IMR-90 (cell line): Measurements from ENCODE around the gene SLC66A2. TPM values are rescaled to one million over a fixed set of nuclear protein-coding genes. Genes with fewer than 3 reads are reported as not detected.
"Not testable (repeated sequence)": the region's sequence is repeated elsewhere in the genome, so short reads cannot be mapped to it uniquely, and the experiment has no call there.

Experiments
- ATAC-seq: fragments of 200-7000 bp; cut with Tn5 transposase; 2 replicates; pipeline ENCODE4 v1.9.1; 2020; ENCODE audit warnings: low read depth, mild to moderate bottlenecking, moderate library complexity
- BruUV-seq: library from RNA; stranded (reverse); fragments of 400-500 nt; replicated peaks from 2 replicates; lab custom pipeline; 2021; lab: Mats Ljungman, UMichigan
- CTCF ChIA-PET: fragments of 300-600 bp; formaldehyde crosslinking; extraction: SDS; loops from one replicate; lab custom pipeline; 2021; ENCODE audit warnings: antibody characterized with exemption; lab: Yijun Ruan, JAX
- POLR2A ChIA-PET: fragments of 300-600 bp; sonication (Branson Sonifier 250); formaldehyde crosslinking; loops from one replicate; lab custom pipeline; 2022; ENCODE audit warnings: antibody characterized with exemption; ENCODE audit not compliant: unreplicated experiment; lab: Charles Lee
- DNase-seq: peaks from one replicate; pipeline ENCODE4 v3.0.0; 2013
- H2AFZ ChIP-seq: replicated peaks from 2 replicates; pipeline ENCODE3; 2013; ENCODE audit warnings: low read length, mild to moderate bottlenecking; ENCODE audit not compliant: poor library complexity
- H2AK5ac ChIP-seq: 2 replicates; pipeline ENCODE4 v1.6.1; 2013; ENCODE audit warnings: low read depth, low read length, inconsistent platforms
- H2AK9ac ChIP-seq: replicated peaks from 2 replicates; pipeline ENCODE3; 2013; ENCODE audit warnings: mild to moderate bottlenecking, low read depth, low read length, moderate library complexity; ENCODE audit not compliant: poor library complexity
- H2BK120ac ChIP-seq: 2 replicates; pipeline ENCODE4 v1.6.1; 2013; ENCODE audit warnings: low read depth, low read length, inconsistent platforms
- H2BK15ac ChIP-seq: 3 replicates; pipeline ENCODE4 v1.6.1; 2013; ENCODE audit warnings: low read depth, low read length, inconsistent platforms
- H2BK20ac ChIP-seq: 2 replicates; pipeline ENCODE4 v1.6.1; 2013; ENCODE audit warnings: low read depth, mild to moderate bottlenecking, inconsistent platforms, low read length, moderate library complexity
- H2BK5ac ChIP-seq: 2 replicates; pipeline ENCODE4 v1.6.1; 2013; ENCODE audit warnings: mild to moderate bottlenecking, low read depth, low read length, inconsistent platforms; ENCODE audit not compliant: poor library complexity, severe bottlenecking
- H3K14ac ChIP-seq: replicated peaks from 2 replicates; pipeline ENCODE4 v1.6.1; 2013; ENCODE audit warnings: low read depth, low read length, inconsistent platforms
- H3K18ac ChIP-seq: 2 replicates; pipeline ENCODE4 v1.6.1; 2013; ENCODE audit warnings: low read depth, low read length, control low read depth
- H3K23ac ChIP-seq: 2 replicates; pipeline ENCODE4 v1.6.1; 2013; ENCODE audit warnings: low read depth, low read length, inconsistent platforms
- H3K27ac ChIP-seq: 2 replicates; pipeline ENCODE4 v1.5.1; 2013; ENCODE audit warnings: mild to moderate bottlenecking, control low read depth, low read length; ENCODE audit not compliant: insufficient read depth
- H3K27me3 ChIP-seq: 2 replicates; pipeline ENCODE4 v1.6.1; 2013; ENCODE audit warnings: low read length; ENCODE audit not compliant: control insufficient read depth, insufficient read depth
- H3K36me3 ChIP-seq: 2 replicates; pipeline ENCODE4 v1.6.1; 2013; ENCODE audit warnings: low read length, mixed read lengths; ENCODE audit not compliant: control insufficient read depth, insufficient read depth
- H3K4ac ChIP-seq: 2 replicates; pipeline ENCODE4 v1.6.1; 2013; ENCODE audit warnings: low read depth, low read length, inconsistent platforms
- H3K4me1 ChIP-seq: 2 replicates; pipeline ENCODE4 v1.6.1; 2013; ENCODE audit warnings: low read length, mixed read lengths; ENCODE audit not compliant: control insufficient read depth, insufficient read depth
- H3K4me2 ChIP-seq: 2 replicates; pipeline ENCODE4 v1.6.1; 2013; ENCODE audit warnings: low read depth, mild to moderate bottlenecking, control low read depth, low read length, moderate library complexity
- H3K4me3 ChIP-seq: 2 replicates; pipeline ENCODE4 v1.5.1; 2013; ENCODE audit warnings: low read depth, mild to moderate bottlenecking, control low read depth, low read length, moderate library complexity; ENCODE audit not compliant: insufficient read depth
- H3K56ac ChIP-seq: 2 replicates; pipeline ENCODE4 v1.6.1; 2013; ENCODE audit warnings: low read length, inconsistent platforms; ENCODE audit not compliant: insufficient read depth; ENCODE audit errors: extremely low read depth
- H3K79me1 ChIP-seq, 2 experiments: 2 replicates each; pipeline ENCODE4 v1.6.1; 2013; ENCODE audit warnings: low read length in 2 of 2, inconsistent platforms in 1 of 2, low read depth in 1 of 2
- H3K9ac ChIP-seq: 2 replicates; pipeline ENCODE4 v1.6.1; 2013; ENCODE audit warnings: low read depth, low read length, control low read depth
- H3K9me1 ChIP-seq: 2 replicates; pipeline ENCODE4 v1.6.1; 2013; ENCODE audit warnings: low read length, inconsistent platforms; ENCODE audit not compliant: insufficient read depth
- H3K9me3 ChIP-seq: 2 replicates; pipeline ENCODE4 v1.6.1; 2013; ENCODE audit warnings: low read length; ENCODE audit not compliant: control insufficient read depth, insufficient read depth
- H4K20me1 ChIP-seq: 2 replicates; pipeline ENCODE4 v1.6.1; 2013; ENCODE audit warnings: low read length, inconsistent platforms; ENCODE audit not compliant: insufficient read depth
- H4K5ac ChIP-seq: 2 replicates; pipeline ENCODE4 v1.6.1; 2013; ENCODE audit warnings: mild to moderate bottlenecking, low read depth, low read length, control low read depth
- H4K8ac ChIP-seq, 2 experiments: 2 replicates each; pipeline ENCODE4 v1.6.1; 2013; ENCODE audit warnings: low read depth in 2 of 2, low read length in 2 of 2, control low read depth in 1 of 2, inconsistent platforms in 1 of 2
- H4K91ac ChIP-seq: 2 replicates; pipeline ENCODE4 v1.6.1; 2013; ENCODE audit warnings: low read depth, low read length, inconsistent platforms; ENCODE audit not compliant: insufficient read depth
- BHLHE40 ChIP-seq: fragments of 150-350 bp; IDR thresholded peaks from 2 replicates; pipeline ENCODE4 v1.6.1; 2016; ENCODE audit warnings: mild to moderate bottlenecking, low read depth, low read length
- WGBS, 2 experiments: methylation state at CpG; one replicate each; pipeline versions ENCODE4 v1.1.5 to v1.1.7; 2013; ENCODE audit warnings: missing lambda C conversion rate in 2 of 2; ENCODE audit not compliant: insufficient read length in 1 of 2; ENCODE audit errors: extremely low coverage in 2 of 2; 5-methylcytosine and 5-hydroxymethylcytosine counted together
- dilution Hi-C: fragments of 300-500 bp; cut with HindIII; formaldehyde crosslinking; loops from one replicate; pipeline ENCODE4 v1.14.3; 2018; ENCODE audit warnings: low sequenced_read_pairs; ENCODE audit not compliant: unreplicated experiment
- in situ Hi-C: fragments of 300-500 bp; cut with MboI; formaldehyde crosslinking; loops from 3 replicates; pipeline ENCODE4 v1.14.3; 2019; ENCODE audit warnings: low sequenced_read_pairs, inconsistent platforms, mixed read lengths
- intact Hi-C: fragments of 100-400 bp; cut with micrococcal nuclease; formaldehyde crosslinking; loops from 2 replicates; pipeline ENCODE4 v1.10.0; 2022
- polyA plus RNA-seq, 3 experiments: library from polyadenylated mRNA; depleted of rRNA; stranded (reverse); fragments of >200 nt; gene quantifications; 2 replicates each; pipeline ENCODE4 v1.2.3, GENCODE V29; 2012; ENCODE audit warnings: low replicate concordance in 1 of 3
- total RNA-seq: library from RNA; depleted of rRNA; stranded (reverse); fragments of >200 nt; gene quantifications from 2 replicates; pipeline ENCODE4 v1.2.3, GENCODE V29; 2012
- TF ChIP-seq, protein P1 (sequence below): conservative IDR thresholded peaks from 2 replicates; pipeline ENCODE4 v1.5.1; 2012; ENCODE audit warnings: mild to moderate bottlenecking, low read depth, low read length, improper control_type of control experiment

SLC66A2 gene
- total and polyA plus RNA-seq, 2 of the 4 experiments (the other 2 are of a cell fraction) = 17.6 to 23.5 TPM

DNA sequence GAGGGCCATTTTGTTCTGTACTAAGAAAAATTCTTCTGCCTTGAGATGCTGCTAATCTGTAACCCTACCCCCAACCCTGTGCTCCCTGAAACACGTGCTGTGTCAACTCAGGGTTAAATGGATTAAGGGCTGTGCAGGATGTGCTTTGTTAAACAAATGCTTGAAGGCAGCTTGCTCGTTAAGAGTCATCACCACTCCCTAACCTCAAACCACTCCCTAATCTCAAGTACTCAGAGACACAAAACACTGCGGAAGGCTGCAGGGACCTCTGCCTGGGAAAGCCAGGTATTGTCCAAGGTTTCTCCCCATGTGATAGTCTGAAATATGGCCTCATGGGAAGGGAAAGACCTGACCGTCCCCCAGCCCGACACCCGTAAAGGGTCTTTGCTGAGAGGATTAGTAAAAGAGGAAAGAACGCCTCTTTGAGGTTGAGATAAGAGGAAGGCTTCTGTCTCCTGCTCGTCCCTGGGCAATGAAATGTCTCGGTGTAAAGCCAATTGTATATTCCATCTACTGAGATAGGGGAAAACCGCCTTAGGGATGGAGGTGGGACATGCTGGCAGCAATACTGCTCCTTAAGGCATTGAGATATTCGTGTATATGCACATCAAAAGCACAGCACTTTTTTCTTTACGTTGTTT, 8.8 kb upstream of the SLC66A2 start:
- dilution Hi-C loops, H4K5ac ChIP-seq, H3K23ac ChIP-seq, H3K4me1 ChIP-seq, CTCF ChIA-PET, POLR2A ChIA-PET, H3K18ac ChIP-seq, H3K79me1 ChIP-seq, in situ Hi-C loops, H3K36me3 ChIP-seq, H3K27me3 ChIP-seq, H2AK9ac ChIP-seq, BruUV-seq, H3K9me1 ChIP-seq, H3K4me3 ChIP-seq, H3K9me3 ChIP-seq, H2BK5ac ChIP-seq, H4K20me1 ChIP-seq: not testable (repeated sequence)
- H3K9ac ChIP-seq = 0 out of 2 replicates have a peak overlapping the region, but pooled peaks have one; percentile 25
- peak overlapping the region; percentile 53 for H3K4ac ChIP-seq
- peak; percentile 12 for ATAC-seq
- H4K91ac ChIP-seq = peak overlapping the region; percentile 71; the same call in 1 of the 2 replicates
- H2BK15ac ChIP-seq = peak overlapping the region; percentile 81; the same call in 1 of the 3 replicates
- H2BK120ac ChIP-seq = peak overlapping the region; percentile 46; the same call in 1 of the 2 replicates
- peak overlapping the region; percentile 62; the same call in 1 of the 2 replicates for H2BK20ac ChIP-seq
- H2AFZ ChIP-seq = peak overlapping the region; percentile 58
- intact Hi-C loops = loop anchor here (10.0 kb wide), 1 partner anchor 115 kb away; no protein-coding TSS in a partner anchor
- TF ChIP-seq, protein P1, sequence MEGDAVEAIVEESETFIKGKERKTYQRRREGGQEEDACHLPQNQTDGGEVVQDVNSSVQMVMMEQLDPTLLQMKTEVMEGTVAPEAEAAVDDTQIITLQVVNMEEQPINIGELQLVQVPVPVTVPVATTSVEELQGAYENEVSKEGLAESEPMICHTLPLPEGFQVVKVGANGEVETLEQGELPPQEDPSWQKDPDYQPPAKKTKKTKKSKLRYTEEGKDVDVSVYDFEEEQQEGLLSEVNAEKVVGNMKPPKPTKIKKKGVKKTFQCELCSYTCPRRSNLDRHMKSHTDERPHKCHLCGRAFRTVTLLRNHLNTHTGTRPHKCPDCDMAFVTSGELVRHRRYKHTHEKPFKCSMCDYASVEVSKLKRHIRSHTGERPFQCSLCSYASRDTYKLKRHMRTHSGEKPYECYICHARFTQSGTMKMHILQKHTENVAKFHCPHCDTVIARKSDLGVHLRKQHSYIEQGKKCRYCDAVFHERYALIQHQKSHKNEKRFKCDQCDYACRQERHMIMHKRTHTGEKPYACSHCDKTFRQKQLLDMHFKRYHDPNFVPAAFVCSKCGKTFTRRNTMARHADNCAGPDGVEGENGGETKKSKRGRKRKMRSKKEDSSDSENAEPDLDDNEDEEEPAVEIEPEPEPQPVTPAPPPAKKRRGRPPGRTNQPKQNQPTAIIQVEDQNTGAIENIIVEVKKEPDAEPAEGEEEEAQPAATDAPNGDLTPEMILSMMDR = peak; percentile 9; the same call in 1 of the 2 replicates
- peak; percentile 90 for TF ChIP-seq BHLHE40
- peak; percentile 76 for DNase-seq
- WGBS, 2 experiments = no CpG with 5 or more reads among the region's 12 CpGs
- peak overlapping the region; percentile 11 to 56; a peak in 3 of 4 replicates for H4K8ac ChIP-seq
- H3K27ac ChIP-seq = 0 out of 2 replicates have a peak overlapping the region, but pooled peaks have one; percentile 46
- H3K56ac ChIP-seq = peak overlapping the region; percentile 40; the same call in 1 of the 2 replicates
- H3K14ac ChIP-seq = 0 out of 2 replicates have a peak overlapping the region, but pooled peaks have one; percentile 6
- H2AK5ac ChIP-seq = peak overlapping the region; percentile 84; the same call in 1 of the 2 replicates
- H3K4me2 ChIP-seq = peak overlapping the region; percentile 11
